Measurements from ENCODE around the gene POLR3C.

DNA sequence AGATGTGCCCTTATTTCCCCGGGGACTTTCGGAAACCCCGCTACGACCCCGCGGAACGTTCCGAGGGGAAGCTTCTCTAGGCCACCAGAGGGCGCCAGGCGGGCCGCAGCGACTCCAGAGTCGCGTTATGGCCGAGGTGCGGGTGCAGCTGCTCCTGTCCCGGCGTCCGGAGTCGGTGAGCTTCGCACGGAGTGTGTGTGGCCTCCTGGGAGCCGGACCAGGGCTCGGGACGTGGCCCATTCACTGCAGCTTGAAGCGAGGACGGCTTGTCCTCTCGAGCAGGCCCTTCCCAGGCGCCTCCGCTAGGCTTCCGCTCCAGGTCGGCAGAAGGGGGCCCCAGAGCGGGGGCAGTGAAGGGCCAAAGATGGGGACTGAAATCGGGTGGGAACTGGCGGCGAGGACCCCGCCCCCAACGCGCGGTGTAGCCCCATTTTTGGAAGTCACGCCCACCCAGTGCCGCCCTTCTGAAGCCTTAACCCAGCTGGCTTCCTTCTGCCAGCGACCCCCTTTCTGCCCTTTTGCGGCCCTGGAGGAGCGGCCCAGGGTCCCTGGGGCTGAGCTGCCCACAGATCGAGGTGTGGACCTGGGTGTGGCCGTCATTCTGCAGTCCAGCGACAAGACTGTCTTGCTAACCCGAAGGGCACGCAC, 21.6 kb downstream of the POLR3C start, which contains the start of gene NUDT17:
- TF ChIP-seq, protein P1, sequence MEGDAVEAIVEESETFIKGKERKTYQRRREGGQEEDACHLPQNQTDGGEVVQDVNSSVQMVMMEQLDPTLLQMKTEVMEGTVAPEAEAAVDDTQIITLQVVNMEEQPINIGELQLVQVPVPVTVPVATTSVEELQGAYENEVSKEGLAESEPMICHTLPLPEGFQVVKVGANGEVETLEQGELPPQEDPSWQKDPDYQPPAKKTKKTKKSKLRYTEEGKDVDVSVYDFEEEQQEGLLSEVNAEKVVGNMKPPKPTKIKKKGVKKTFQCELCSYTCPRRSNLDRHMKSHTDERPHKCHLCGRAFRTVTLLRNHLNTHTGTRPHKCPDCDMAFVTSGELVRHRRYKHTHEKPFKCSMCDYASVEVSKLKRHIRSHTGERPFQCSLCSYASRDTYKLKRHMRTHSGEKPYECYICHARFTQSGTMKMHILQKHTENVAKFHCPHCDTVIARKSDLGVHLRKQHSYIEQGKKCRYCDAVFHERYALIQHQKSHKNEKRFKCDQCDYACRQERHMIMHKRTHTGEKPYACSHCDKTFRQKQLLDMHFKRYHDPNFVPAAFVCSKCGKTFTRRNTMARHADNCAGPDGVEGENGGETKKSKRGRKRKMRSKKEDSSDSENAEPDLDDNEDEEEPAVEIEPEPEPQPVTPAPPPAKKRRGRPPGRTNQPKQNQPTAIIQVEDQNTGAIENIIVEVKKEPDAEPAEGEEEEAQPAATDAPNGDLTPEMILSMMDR (IDR thresholded peaks at IDR 0.05) = peak in 5 of 7 experiments; percentile 76 to 90 (median 82)
- no peak for TF ChIP-seq POLR2A (IDR thresholded peaks at IDR 0.05)

Data from stomach (tissue), 4 donors.